Suprapubic skin (tissue), 4 donors: ENCODE results near the gene TADA3.

Experiments used
- EP300 ChIP-seq: sonication (generic); formaldehyde crosslinking; IDR thresholded peaks from one replicate; pipeline ENCODE4 v1.6.1; 2017; ENCODE audit warnings: antibody characterized with exemption
- POLR2AphosphoS5 ChIP-seq, 3 donors: sonication (generic); formaldehyde crosslinking; IDR thresholded peaks; one replicate each; pipeline ENCODE4 v1.6.1; 2017; ENCODE audit warnings: antibody characterized with exemption in 3 of 3
- TF ChIP-seq, protein P1 (sequence below), 2 donors: fragments of 200-600 bp in 1 of 2; fragments of 450-650 bp in 1 of 2; sonication (generic) in 1 of 2; IDR thresholded peaks; one replicate each; pipeline ENCODE4 v1.5.1; 2016 to 2019; ENCODE audit warnings: antibody characterized with exemption in 2 of 2, mild to moderate bottlenecking in 1 of 2, moderate library complexity in 1 of 2

DNA sequence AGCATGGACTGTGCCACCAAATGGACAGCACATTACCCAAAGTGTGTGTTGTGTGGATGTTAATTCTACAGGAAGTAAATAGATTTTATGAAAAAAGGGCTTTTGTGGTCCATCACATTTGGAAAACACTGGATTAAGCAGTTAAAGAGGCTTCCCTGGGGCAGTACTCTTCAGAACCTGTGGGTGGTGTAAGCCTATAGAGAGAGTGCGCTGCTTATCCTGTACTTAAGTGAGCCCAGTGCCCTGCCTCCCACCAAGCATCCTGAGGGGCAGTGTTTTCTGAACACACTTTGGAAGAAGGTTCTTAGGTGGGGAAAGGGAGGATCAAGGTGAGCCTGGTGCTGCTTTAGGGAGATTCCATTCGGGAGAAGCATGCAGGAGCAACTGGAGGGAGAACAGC is 28.7 kb upstream of the TADA3 start:
- no peak for TF ChIP-seq EP300
- TF ChIP-seq POLR2AphosphoS5 (IDR thresholded peaks at IDR 0.05): no peak
- TF ChIP-seq, protein P1, sequence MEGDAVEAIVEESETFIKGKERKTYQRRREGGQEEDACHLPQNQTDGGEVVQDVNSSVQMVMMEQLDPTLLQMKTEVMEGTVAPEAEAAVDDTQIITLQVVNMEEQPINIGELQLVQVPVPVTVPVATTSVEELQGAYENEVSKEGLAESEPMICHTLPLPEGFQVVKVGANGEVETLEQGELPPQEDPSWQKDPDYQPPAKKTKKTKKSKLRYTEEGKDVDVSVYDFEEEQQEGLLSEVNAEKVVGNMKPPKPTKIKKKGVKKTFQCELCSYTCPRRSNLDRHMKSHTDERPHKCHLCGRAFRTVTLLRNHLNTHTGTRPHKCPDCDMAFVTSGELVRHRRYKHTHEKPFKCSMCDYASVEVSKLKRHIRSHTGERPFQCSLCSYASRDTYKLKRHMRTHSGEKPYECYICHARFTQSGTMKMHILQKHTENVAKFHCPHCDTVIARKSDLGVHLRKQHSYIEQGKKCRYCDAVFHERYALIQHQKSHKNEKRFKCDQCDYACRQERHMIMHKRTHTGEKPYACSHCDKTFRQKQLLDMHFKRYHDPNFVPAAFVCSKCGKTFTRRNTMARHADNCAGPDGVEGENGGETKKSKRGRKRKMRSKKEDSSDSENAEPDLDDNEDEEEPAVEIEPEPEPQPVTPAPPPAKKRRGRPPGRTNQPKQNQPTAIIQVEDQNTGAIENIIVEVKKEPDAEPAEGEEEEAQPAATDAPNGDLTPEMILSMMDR (IDR thresholded peaks at IDR 0.05): no peak
